Neural progenitor cell (in vitro differentiated cells): ENCODE data around the gene POMGNT2. TPM values are rescaled to one million over a fixed set of nuclear protein-coding genes. Genes with fewer than 3 reads are reported as not detected.

Source experiments
- DNase-seq: peaks from one replicate; pipeline ENCODE4 v3.0.0-alpha.2; 2016; ENCODE audit warnings: low spot score
- H2AFZ ChIP-seq: fragments of 200-600 bp; sonication (generic); replicated peaks from 2 replicates; pipeline ENCODE4 v1.6.1; 2016; ENCODE audit warnings: antibody characterized with exemption
- H3F3A ChIP-seq: fragments of 200-600 bp; sonication (generic); 2 replicates; pipeline ENCODE4 v1.6.1; 2016; ENCODE audit warnings: antibody characterized with exemption, low read depth
- H3K27ac ChIP-seq: fragments of 200-600 bp; sonication (generic); 2 replicates; pipeline ENCODE4 v1.5.1; 2016; ENCODE audit warnings: mild to moderate bottlenecking
- H3K27me3 ChIP-seq: fragments of 200-600 bp; sonication (generic); 2 replicates; pipeline ENCODE4 v1.6.1; 2016; ENCODE audit warnings: mild to moderate bottlenecking, moderate library complexity
- H3K36me3 ChIP-seq: fragments of 200-600 bp; sonication (generic); 2 replicates; pipeline ENCODE4 v1.5.1; 2016
- H3K4me1 ChIP-seq: fragments of 200-600 bp; sonication (generic); 2 replicates; pipeline ENCODE4 v1.6.1; 2016; ENCODE audit warnings: mixed run types
- H3K4me2 ChIP-seq: fragments of 200-600 bp; sonication (generic); 2 replicates; pipeline ENCODE4 v1.6.1; 2016
- H3K4me3 ChIP-seq: fragments of 200-600 bp; sonication (generic); 2 replicates; pipeline ENCODE4 v1.5.1; 2016
- H3K79me2 ChIP-seq: fragments of 200-600 bp; sonication (generic); 2 replicates; pipeline ENCODE4 v1.6.1; 2016; ENCODE audit warnings: low read depth
- H3K9ac ChIP-seq: fragments of 200-600 bp; sonication (generic); 2 replicates; pipeline ENCODE4 v1.6.1; 2016
- H3K9me3 ChIP-seq: fragments of 200-600 bp; sonication (generic); 2 replicates; pipeline ENCODE4 v1.5.1; 2016; ENCODE audit warnings: low read depth
- H4K20me1 ChIP-seq: fragments of 200-600 bp; sonication (generic); 2 replicates; pipeline ENCODE4 v1.6.1; 2016; ENCODE audit warnings: low read depth
- H3K27ac Mint-ChIP-seq: 3 replicates; pipeline ENCODE4 v1.8.0; 2021; ENCODE audit warnings: mixed read lengths
- H3K27me3 Mint-ChIP-seq: 2 replicates; pipeline ENCODE4 v1.8.0; 2022; ENCODE audit warnings: low read depth, mild to moderate bottlenecking, inconsistent platforms, moderate library complexity, mixed read lengths; ENCODE audit not compliant: insufficient read depth
- H3K36me3 Mint-ChIP-seq: 3 replicates; pipeline ENCODE4 v1.8.0; 2021; ENCODE audit warnings: mixed read lengths
- H3K4me1 Mint-ChIP-seq: 3 replicates; pipeline ENCODE4 v1.8.0; 2021; ENCODE audit warnings: mixed read lengths
- H3K4me3 Mint-ChIP-seq: 3 replicates; pipeline ENCODE4 v1.8.0; 2021; ENCODE audit warnings: mild to moderate bottlenecking, moderate library complexity, mixed read lengths
- H3K9me3 Mint-ChIP-seq: 3 replicates; pipeline ENCODE4 v1.8.0; 2020; ENCODE audit warnings: mixed read lengths
- CTCF ChIP-seq: fragments of 200-600 bp; sonication (generic); IDR thresholded peaks from 2 replicates; pipeline ENCODE4 v1.5.1; 2017; ENCODE audit warnings: antibody characterized with exemption, mild to moderate bottlenecking
- EZH2 ChIP-seq: fragments of 200-600 bp; sonication (generic); IDR thresholded peaks from 2 replicates; pipeline ENCODE4 v1.6.1; 2017; ENCODE audit warnings: antibody characterized with exemption, mild to moderate bottlenecking, moderate library complexity
- EZH2phosphoT487 ChIP-seq: fragments of 200-600 bp; sonication (generic); IDR thresholded peaks from 2 replicates; pipeline ENCODE4 v1.6.1; 2017; ENCODE audit warnings: antibody characterized with exemption
- total RNA-seq: library from RNA; depleted of rRNA; stranded (reverse); fragments of >200 nt; gene quantifications from 2 replicates; pipeline ENCODE4 v1.2.3, GENCODE V29; 2015; ENCODE audit warnings: low replicate concordance

The POMGNT2 gene
- total RNA-seq, 1 donor from 2014 or later = 13.2 TPM

- no peaks in the 10 kb centered on the region for H3K36me3 Mint-ChIP-seq
- no peak overlapping the region for H3K27ac ChIP-seq
- H3F3A ChIP-seq = no peaks in the 10 kb centered on the region
- H3K9me3 Mint-ChIP-seq = peaks cover 6% of the 10 kb centered on the region
- TF ChIP-seq EZH2phosphoT487 (no peak), CTCF (no peak), EZH2 (no peak)
- H3K79me2 ChIP-seq = no peaks in the 10 kb centered on the region
- H3K9me3 ChIP-seq = no peaks in the 10 kb centered on the region
- H3K27me3 Mint-ChIP-seq = no peaks in the 10 kb centered on the region
- no peak for DNase-seq
- no peak overlapping the region for H2AFZ ChIP-seq
- no peak overlapping the region for H3K4me3 Mint-ChIP-seq
- H3K9ac ChIP-seq = no peak overlapping the region
- H3K27ac Mint-ChIP-seq = no peak overlapping the region
- no peaks in the 10 kb centered on the region for H3K4me1 Mint-ChIP-seq
- H3K27me3 ChIP-seq = no peaks in the 10 kb centered on the region
- H3K4me1 ChIP-seq = no peaks in the 10 kb centered on the region
- H4K20me1 ChIP-seq = no peaks in the 10 kb centered on the region
- no peaks in the 10 kb centered on the region for H3K36me3 ChIP-seq
- H3K4me3 ChIP-seq = no peak overlapping the region
- no peak overlapping the region for H3K4me2 ChIP-seq
These were observed 50.5 kb downstream of the POMGNT2 start for GRCh38 chr3:43055393-43055792.

GRCh38 chr3:43054754-43055153 is 51.1 kb downstream of the POMGNT2 start:
- Mint-ChIP-seq H3K36me3 (no peaks in the 10 kb centered on the region), H3K27me3 (no peaks in the 10 kb centered on the region), H3K4me1 (no peaks in the 10 kb centered on the region), H3K4me3 (no peak overlapping the region), H3K27ac (no peak overlapping the region), H3K9me3 (peaks cover 8% of the 10 kb centered on the region)
- Histone ChIP-seq H3K4me3 (no peak overlapping the region), H3K27ac (no peak overlapping the region), H3K4me1 (no peaks in the 10 kb centered on the region), H3F3A (no peaks in the 10 kb centered on the region), H2AFZ (no peak overlapping the region), H3K9ac (no peak overlapping the region), H3K4me2 (no peak overlapping the region), H3K27me3 (no peaks in the 10 kb centered on the region), H3K36me3 (no peaks in the 10 kb centered on the region), H3K9me3 (no peaks in the 10 kb centered on the region), H3K79me2 (no peaks in the 10 kb centered on the region), H4K20me1 (no peaks in the 10 kb centered on the region)
- DNase-seq = no peak
- TF ChIP-seq EZH2phosphoT487 = no peak
- TF ChIP-seq EZH2 = no peak
- no peak for TF ChIP-seq CTCF

GRCh38 chr3:43053291-43053690 is 52.6 kb downstream of the POMGNT2 start:
- no peak overlapping the region for H3K4me2 ChIP-seq
- H4K20me1 ChIP-seq = no peaks in the 10 kb centered on the region
- H3K27me3 ChIP-seq = no peaks in the 10 kb centered on the region
- no peak overlapping the region for H3K27ac ChIP-seq
- no peaks in the 10 kb centered on the region for H3F3A ChIP-seq
- H3K4me3 Mint-ChIP-seq = no peak overlapping the region
- H3K4me3 ChIP-seq = no peak overlapping the region
- TF ChIP-seq EZH2 = no peak
- TF ChIP-seq CTCF = no peak
- TF ChIP-seq EZH2phosphoT487 = no peak
- no peak overlapping the region for H2AFZ ChIP-seq
- no peaks in the 10 kb centered on the region for H3K36me3 ChIP-seq
- H3K9me3 ChIP-seq = no peaks in the 10 kb centered on the region
- no peaks in the 10 kb centered on the region for H3K4me1 ChIP-seq
- no peak for DNase-seq
- H3K4me1 Mint-ChIP-seq = no peaks in the 10 kb centered on the region
- no peaks in the 10 kb centered on the region for H3K27me3 Mint-ChIP-seq
- no peaks in the 10 kb centered on the region for H3K79me2 ChIP-seq
- H3K36me3 Mint-ChIP-seq = no peaks in the 10 kb centered on the region
- no peak overlapping the region for H3K9ac ChIP-seq
- no peak overlapping the region for H3K27ac Mint-ChIP-seq
- peaks cover 8% of the 10 kb centered on the region for H3K9me3 Mint-ChIP-seq

- no peak overlapping the region for H2AFZ ChIP-seq
- no peak for DNase-seq
- H3K4me3 ChIP-seq = no peak overlapping the region
- no peaks in the 10 kb centered on the region for H3K4me1 ChIP-seq
- H3K36me3 ChIP-seq = no peaks in the 10 kb centered on the region
- TF ChIP-seq EZH2 = no peak
- TF ChIP-seq EZH2phosphoT487 = no peak
- Mint-ChIP-seq H3K4me1 (no peaks in the 10 kb centered on the region), H3K27me3 (peaks cover 6% of the 10 kb centered on the region), H3K27ac (no peak overlapping the region), H3K9me3 (peaks cover 27% of the 10 kb centered on the region), H3K36me3 (no peaks in the 10 kb centered on the region), H3K4me3 (no peak overlapping the region)
- no peak overlapping the region for H3K9ac ChIP-seq
- no peaks in the 10 kb centered on the region for H3F3A ChIP-seq
- no peaks in the 10 kb centered on the region for H3K79me2 ChIP-seq
- H3K4me2 ChIP-seq = no peak overlapping the region
- H3K9me3 ChIP-seq = peaks cover 6% of the 10 kb centered on the region
- H3K27ac ChIP-seq = no peak overlapping the region
- no peaks in the 10 kb centered on the region for H4K20me1 ChIP-seq
- no peaks in the 10 kb centered on the region for H3K27me3 ChIP-seq
These were observed 57.4 kb downstream of the POMGNT2 start for GRCh38 chr3:43048470-43048869.
